ENCODE data around the gene DCLRE1A.

The DCLRE1A gene

GRCh38 chr10:113802997-113803396 is 50.9 kb downstream of the DCLRE1A start:
- H3K27ac ChIP-seq: no peak overlapping the region
- DNase-seq (ENCODE audit: low read depth, low spot score): no peak

- DNase-seq (ENCODE audit: low read depth, low spot score): no peak
- H3K27ac ChIP-seq: no peak overlapping the region
These were observed 52.3 kb downstream of the DCLRE1A start for GRCh38 chr10:113801569-113801968.

GRCh38 chr10:113791691-113792090 is 62.2 kb downstream of the DCLRE1A start:
- no peak for DNase-seq (ENCODE audit: low read depth, low spot score)
- H3K27ac ChIP-seq: no peak overlapping the region

- DNase-seq (ENCODE audit: low read depth, low spot score): peak; percentile 81
- peak overlapping the region; percentile 43 for H3K27ac ChIP-seq
These were observed 65.2 kb downstream of the DCLRE1A start for GRCh38 chr10:113788604-113789083.

Measured in epithelial cell of prostate (primary cell).